OCI-LY1 (cell line): ENCODE results near the gene FAIM2.

Experiments
- H2AFZ ChIP-seq: fragments of 200-600 bp; sonication (generic), shearing (Covaris generic); 2 replicates; pipeline ENCODE4 v1.6.0; 2014; ENCODE audit warnings: antibody characterized with exemption, mild to moderate bottlenecking, low read length
- H3F3A ChIP-seq: fragments of 200-600 bp; sonication (generic), shearing (Covaris generic); 2 replicates; pipeline ENCODE4 v1.6.0; 2014; ENCODE audit warnings: mild to moderate bottlenecking, antibody characterized with exemption, low read length, moderate library complexity; ENCODE audit not compliant: insufficient read depth
- H3K27ac ChIP-seq: fragments of 200-600 bp; sonication (generic); 2 replicates; pipeline ENCODE4 v1.5.1; 2014; ENCODE audit warnings: low read length, mixed run types, mild to moderate bottlenecking, low read depth; ENCODE audit not compliant: poor library complexity, severe bottlenecking
- H3K27me3 ChIP-seq: fragments of 200-600 bp; sonication (generic); 2 replicates; pipeline ENCODE4 v1.6.0; 2014; ENCODE audit warnings: antibody characterized with exemption, mild to moderate bottlenecking, low read length, moderate library complexity; ENCODE audit not compliant: insufficient read depth
- H3K36me3 ChIP-seq: fragments of 200-600 bp; sonication (generic); 2 replicates; pipeline ENCODE4 v1.6.1; 2014; ENCODE audit warnings: mild to moderate bottlenecking, antibody characterized with exemption, low read length, moderate library complexity, mixed read lengths; ENCODE audit not compliant: insufficient read depth
- H3K4me1 ChIP-seq: fragments of 200-600 bp; sonication (generic); 2 replicates; pipeline ENCODE4 v1.5.1; 2014; ENCODE audit warnings: mild to moderate bottlenecking, low read length, moderate library complexity; ENCODE audit not compliant: insufficient read depth, severe bottlenecking
- H3K4me2 ChIP-seq: fragments of 200-600 bp; sonication (generic), shearing (Covaris generic); 2 replicates; pipeline ENCODE4 v1.6.1; 2014; ENCODE audit warnings: low read length
- H3K4me3 ChIP-seq: fragments of 200-600 bp; sonication (generic); 2 replicates; pipeline ENCODE4 v1.5.1; 2014; ENCODE audit warnings: low read length, low read depth, mild to moderate bottlenecking, mixed read lengths; ENCODE audit not compliant: poor library complexity, severe bottlenecking
- H3K79me2 ChIP-seq: fragments of 200-600 bp; shearing (Covaris generic); 2 replicates; pipeline ENCODE4 v1.6.1; 2016; ENCODE audit warnings: mixed run types, low read length, mixed read lengths; ENCODE audit not compliant: insufficient read depth
- H3K9ac ChIP-seq: fragments of 200-600 bp; sonication (generic), shearing (Covaris generic); 2 replicates; pipeline ENCODE4 v1.6.1; 2014; ENCODE audit warnings: mild to moderate bottlenecking, low read length, mixed read lengths
- H3K9me2 ChIP-seq: fragments of 200-600 bp; sonication (generic), shearing (Covaris generic); 2 replicates; pipeline ENCODE4 v1.6.1; 2014; ENCODE audit warnings: low read depth, mild to moderate bottlenecking, low read length, mixed read lengths
- H3K9me3 ChIP-seq: fragments of 200-600 bp; shearing (Covaris generic); 2 replicates; pipeline ENCODE4 v1.6.1; 2014; ENCODE audit warnings: low read length, mixed read lengths
- H4K20me1 ChIP-seq: fragments of 200-600 bp; sonication (generic), shearing (Covaris generic); 2 replicates; pipeline ENCODE4 v1.6.0; 2016; ENCODE audit warnings: mild to moderate bottlenecking, low read length; ENCODE audit not compliant: insufficient read depth
- CTCF ChIP-seq: fragments of 200-600 bp; sonication (generic), shearing (Covaris generic); IDR thresholded peaks from 2 replicates; pipeline ENCODE4 v1.5.1; 2017; ENCODE audit warnings: mild to moderate bottlenecking, antibody characterized with exemption, low read length, moderate library complexity, mixed read lengths
- EZH2 ChIP-seq: fragments of 200-600 bp; sonication (generic), shearing (Covaris generic); IDR thresholded peaks from 2 replicates; pipeline ENCODE4 v1.8.0; 2017; ENCODE audit warnings: borderline replicate concordance, mixed run types, mild to moderate bottlenecking, antibody characterized with exemption, low read length, moderate library complexity, mixed read lengths

The FAIM2 gene

DNA sequence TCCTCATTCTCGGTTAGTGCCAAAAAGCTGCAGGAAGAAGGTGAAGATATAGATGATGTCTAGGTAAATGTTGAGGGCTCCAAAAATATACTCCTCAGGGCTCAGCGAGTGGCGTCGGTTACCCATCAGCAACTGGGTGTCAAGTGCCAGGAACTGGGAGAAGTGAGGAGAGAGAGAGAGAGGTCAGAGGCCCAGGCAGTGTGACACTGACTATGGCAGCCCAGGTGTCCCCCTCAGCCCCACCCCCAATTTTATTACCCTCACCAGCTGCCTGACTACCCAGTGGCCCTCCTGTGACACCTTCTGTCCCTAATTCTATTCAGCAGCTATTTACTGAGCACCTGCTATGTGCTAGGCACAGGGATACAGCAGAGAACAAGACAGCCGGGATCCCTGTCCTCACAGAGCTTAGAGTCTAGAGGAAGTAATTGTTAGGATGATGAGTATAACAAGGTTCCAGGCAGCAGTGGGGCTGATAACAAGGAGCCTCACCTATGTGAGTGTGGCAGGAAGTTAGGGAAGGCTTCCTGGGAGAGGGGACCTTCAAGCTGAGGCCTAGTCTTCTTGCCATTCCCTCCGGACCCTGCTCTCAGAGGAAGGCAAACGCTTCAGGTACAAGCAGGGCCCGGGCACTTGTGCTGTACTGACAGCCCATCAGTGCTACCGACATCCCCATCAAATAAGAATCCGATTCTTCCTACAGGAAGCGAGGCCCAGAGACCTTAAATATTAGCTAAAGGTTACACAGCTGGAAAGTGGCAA is 33.0 kb downstream of the FAIM2 start:
- H3F3A ChIP-seq, result no peaks in the 10 kb centered on the region
- H4K20me1 ChIP-seq, result no peaks in the 10 kb centered on the region
- no peaks in the 10 kb centered on the region for H3K4me1 ChIP-seq
- no peaks in the 10 kb centered on the region for H3K36me3 ChIP-seq
- no peak overlapping the region for H3K27ac ChIP-seq
- no peaks in the 10 kb centered on the region for H3K79me2 ChIP-seq
- H3K9me2 ChIP-seq, result no peaks in the 10 kb centered on the region
- no peak overlapping the region for H3K9ac ChIP-seq
- no peak overlapping the region for H3K4me3 ChIP-seq
- TF ChIP-seq CTCF, result no peak
- no peak overlapping the region for H2AFZ ChIP-seq
- no peaks in the 10 kb centered on the region; the same call in 1 of the 2 replicates for H3K27me3 ChIP-seq
- no peaks in the 10 kb centered on the region for H3K9me3 ChIP-seq
- no peak overlapping the region for H3K4me2 ChIP-seq

DNA sequence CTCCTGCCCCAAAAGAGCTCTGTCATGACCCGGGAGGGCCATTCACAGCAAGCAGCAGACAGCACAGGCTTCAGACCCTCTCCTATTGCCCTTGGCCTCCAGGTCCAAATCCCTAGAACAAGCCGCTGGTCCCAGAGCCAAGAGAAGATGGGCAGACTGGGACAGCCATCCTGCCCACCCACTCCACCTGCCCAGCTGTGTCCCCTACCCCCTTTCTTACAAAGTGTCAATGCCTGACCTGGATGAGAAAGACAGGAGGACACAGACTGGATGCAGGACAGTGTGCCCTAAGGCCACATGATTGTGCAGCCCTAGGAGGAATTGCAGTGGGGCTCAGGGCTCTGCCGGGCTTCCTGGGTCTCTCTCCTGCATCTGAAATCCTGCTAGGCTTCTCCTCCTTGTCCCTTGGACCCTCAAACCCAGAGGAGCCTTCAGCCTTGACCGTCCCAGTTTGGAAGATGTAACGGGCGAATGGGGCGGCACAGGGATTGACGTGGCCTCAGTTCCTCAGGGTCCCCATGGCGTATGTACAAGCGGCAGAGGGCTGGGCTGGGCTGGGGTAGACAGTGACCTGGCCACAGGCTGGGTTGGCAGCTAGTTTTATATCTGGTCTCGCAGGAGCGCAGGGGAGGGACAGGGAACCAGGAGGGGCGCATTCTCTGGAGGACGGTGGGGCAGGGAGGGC is 33.7 kb downstream of the FAIM2 start:
- H2AFZ ChIP-seq, result no peak overlapping the region
- no peak overlapping the region for H3K4me3 ChIP-seq
- H3K27me3 ChIP-seq, result no peaks in the 10 kb centered on the region; the same call in 1 of the 2 replicates
- TF ChIP-seq EZH2, result no peak
- TF ChIP-seq CTCF, result no peak
- H3K4me2 ChIP-seq, result no peak overlapping the region
- H4K20me1 ChIP-seq, result no peaks in the 10 kb centered on the region
- H3K4me1 ChIP-seq, result no peaks in the 10 kb centered on the region
- H3K9me2 ChIP-seq, result no peaks in the 10 kb centered on the region
- H3K79me2 ChIP-seq, result no peaks in the 10 kb centered on the region
- no peaks in the 10 kb centered on the region for H3K36me3 ChIP-seq
- H3K9me3 ChIP-seq, result no peaks in the 10 kb centered on the region
- H3F3A ChIP-seq, result no peaks in the 10 kb centered on the region
- no peak overlapping the region for H3K27ac ChIP-seq
- no peak overlapping the region for H3K9ac ChIP-seq

- Histone ChIP-seq H3K9me3 (no peaks in the 10 kb centered on the region), H2AFZ (no peak overlapping the region), H3F3A (no peaks in the 10 kb centered on the region), H3K36me3 (no peaks in the 10 kb centered on the region), H3K9ac (no peak overlapping the region), H3K9me2 (no peaks in the 10 kb centered on the region), H3K4me2 (no peak overlapping the region), H3K79me2 (no peaks in the 10 kb centered on the region), H4K20me1 (no peaks in the 10 kb centered on the region), H3K27ac (no peak overlapping the region), H3K27me3 (no peaks in the 10 kb centered on the region; the same call in 1 of the 2 replicates), H3K4me1 (no peaks in the 10 kb centered on the region), H3K4me3 (no peak overlapping the region)
- TF ChIP-seq CTCF (no peak), EZH2 (no peak)
Observed at GRCh38 chr12:49868952-49869815, 34.5 kb downstream of the FAIM2 start.
